SU-DHL-6 (cell line): ENCODE measurements around the gene KANSL3.

Experiments
- CTCF ChIP-seq: fragments of 200-600 bp; sonication (generic); IDR thresholded peaks from one replicate; pipeline ENCODE4 v1.5.1; 2017; ENCODE audit warnings: antibody characterized with exemption, mild to moderate bottlenecking, low read length, moderate library complexity; ENCODE audit not compliant: insufficient read depth, poor library complexity, severe bottlenecking
- EZH2phosphoT487 ChIP-seq: fragments of 200-600 bp; sonication (generic), shearing (Covaris generic); conservative IDR thresholded peaks from 2 replicates; pipeline ENCODE4 v1.6.1; 2018; ENCODE audit warnings: mild to moderate bottlenecking, antibody characterized with exemption, low read length, moderate library complexity, mixed read lengths

GRCh38 chr2:96547731-96548171 is 90.4 kb downstream of the KANSL3 start:
- TF ChIP-seq CTCF (no peak), EZH2phosphoT487 (no peak)
